Central memory CD8-positive, alpha-beta T cell (primary cell): ENCODE measurements around the gene GJD3.
"Not testable (repeated sequence)": the region's sequence is repeated elsewhere in the genome, so short reads cannot be mapped to it uniquely, and the experiment has no call there.

Experiments used
- ATAC-seq: fragments of 150-1000 bp; cut with Tn5 transposase; replicated peaks from 2 replicates; pipeline ENCODE4 v1.10.0; 2022; ENCODE audit warnings: mild to moderate bottlenecking, moderate FRiP score, moderate number of reproducible peaks; ENCODE audit not compliant: poor library complexity, severe bottlenecking; ENCODE audit errors: extremely low read depth
- DNase-seq, 2 donors: peaks; one replicate each; pipeline ENCODE4 v3.0.0; 2021; ENCODE audit warnings: low spot score in 2 of 2
- H3K27ac Mint-ChIP-seq: one replicate; pipeline ENCODE4 v1.8.0; 2022; ENCODE audit warnings: low read depth, mild to moderate bottlenecking, moderate library complexity, mixed read lengths
- H3K27me3 Mint-ChIP-seq: one replicate; pipeline ENCODE4 v1.8.0; 2022; ENCODE audit warnings: mixed read lengths
- H3K36me3 Mint-ChIP-seq: one replicate; pipeline ENCODE4 v1.8.0; 2022; ENCODE audit warnings: mild to moderate bottlenecking, moderate library complexity, mixed read lengths; ENCODE audit not compliant: insufficient read depth
- H3K4me1 Mint-ChIP-seq: one replicate; pipeline ENCODE4 v1.8.0; 2022; ENCODE audit warnings: mixed read lengths
- H3K4me3 Mint-ChIP-seq: one replicate; pipeline ENCODE4 v1.8.0; 2022; ENCODE audit warnings: mild to moderate bottlenecking, moderate library complexity, mixed read lengths
- H3K9me3 Mint-ChIP-seq: one replicate; pipeline ENCODE4 v1.8.0; 2022; ENCODE audit warnings: mixed read lengths

GJD3 gene

GRCh38 chr17:40377832-40378231 is 13.3 kb upstream of the GJD3 start:
- Mint-ChIP-seq H3K36me3 (peaks cover 2% of the 10 kb centered on the region), H3K4me1 (no peaks in the 10 kb centered on the region), H3K27me3 (no peaks in the 10 kb centered on the region), H3K9me3 (no peaks in the 10 kb centered on the region), H3K4me3 (no peak overlapping the region), H3K27ac (no peak overlapping the region)
- ATAC-seq (no peak), DNase-seq (no peak)

GRCh38 chr17:40376541-40376940 is 12.0 kb upstream of the GJD3 start:
- not testable (repeated sequence) for ATAC-seq, H3K27me3 Mint-ChIP-seq, H3K4me1 Mint-ChIP-seq, H3K9me3 Mint-ChIP-seq, DNase-seq, H3K36me3 Mint-ChIP-seq, H3K4me3 Mint-ChIP-seq, H3K27ac Mint-ChIP-seq

GRCh38 chr17:40375786-40376185 is 11.2 kb upstream of the GJD3 start:
- H3K4me3 Mint-ChIP-seq, H3K27ac Mint-ChIP-seq: not testable (repeated sequence)

GRCh38 chr17:40374821-40375498 is 10.4 kb upstream of the GJD3 start:
- DNase-seq (no peak), ATAC-seq (no peak)
- no peak overlapping the region for H3K27ac Mint-ChIP-seq
- H3K36me3 Mint-ChIP-seq: peaks cover 4% of the 10 kb centered on the region
- H3K4me3 Mint-ChIP-seq: no peak overlapping the region
- H3K4me1 Mint-ChIP-seq: peaks cover 7% of the 10 kb centered on the region
- no peaks in the 10 kb centered on the region for H3K9me3 Mint-ChIP-seq
- no peaks in the 10 kb centered on the region for H3K27me3 Mint-ChIP-seq

More at GRCh38 chr17:40375786-40376185, 11.2 kb upstream of the GJD3 start:
- not testable (repeated sequence) for H3K9me3 Mint-ChIP-seq, H3K36me3 Mint-ChIP-seq, DNase-seq, H3K27me3 Mint-ChIP-seq, H3K4me1 Mint-ChIP-seq, ATAC-seq

- H3K4me3 Mint-ChIP-seq: no peak overlapping the region
- H3K36me3 Mint-ChIP-seq: peaks cover 4% of the 10 kb centered on the region
Observed at GRCh38 chr17:40373999-40374398, 9.5 kb upstream of the GJD3 start.

GRCh38 chr17:40373324-40373723 is 8.8 kb upstream of the GJD3 start:
- DNase-seq (no peak), ATAC-seq (no peak)
- peaks cover 4% of the 10 kb centered on the region for H3K36me3 Mint-ChIP-seq
- H3K27ac Mint-ChIP-seq: no peak overlapping the region
- no peak overlapping the region for H3K4me3 Mint-ChIP-seq
- no peaks in the 10 kb centered on the region for H3K9me3 Mint-ChIP-seq
- H3K27me3 Mint-ChIP-seq: no peaks in the 10 kb centered on the region
- H3K4me1 Mint-ChIP-seq: peaks cover 7% of the 10 kb centered on the region

More at GRCh38 chr17:40373999-40374398, 9.5 kb upstream of the GJD3 start:
- Mint-ChIP-seq H3K27ac (no peak overlapping the region), H3K4me1 (peaks cover 7% of the 10 kb centered on the region), H3K27me3 (no peaks in the 10 kb centered on the region), H3K9me3 (no peaks in the 10 kb centered on the region)
- DNase-seq (no peak), ATAC-seq (no peak)

- not testable (repeated sequence) for H3K4me1 Mint-ChIP-seq, H3K4me3 Mint-ChIP-seq, H3K27ac Mint-ChIP-seq, H3K9me3 Mint-ChIP-seq, DNase-seq, ATAC-seq, H3K36me3 Mint-ChIP-seq, H3K27me3 Mint-ChIP-seq
Observed at GRCh38 chr17:40372644-40373043, 8.1 kb upstream of the GJD3 start.

- H3K4me3 Mint-ChIP-seq: no peak overlapping the region
- H3K36me3 Mint-ChIP-seq: peaks cover 2% of the 10 kb centered on the region
- ATAC-seq: no peak
- no peaks in the 10 kb centered on the region for H3K27me3 Mint-ChIP-seq
- H3K27ac Mint-ChIP-seq: no peak overlapping the region
- H3K4me1 Mint-ChIP-seq: peaks cover 7% of the 10 kb centered on the region
- DNase-seq: no peak
- H3K9me3 Mint-ChIP-seq: no peaks in the 10 kb centered on the region
Observed at GRCh38 chr17:40372031-40372430, 7.5 kb upstream of the GJD3 start.

- ATAC-seq: peak; percentile 89
- Mint-ChIP-seq H3K36me3 (peaks cover 1% of the 10 kb centered on the region), H3K27me3 (no peaks in the 10 kb centered on the region), H3K4me3 (peak overlapping the region; percentile 47), H3K4me1 (peaks cover 7% of the 10 kb centered on the region), H3K27ac (peak overlapping the region; percentile 57), H3K9me3 (no peaks in the 10 kb centered on the region)
- no peak for DNase-seq
Observed at GRCh38 chr17:40371261-40371929, 6.9 kb upstream of the GJD3 start.

- H3K4me1 Mint-ChIP-seq: peaks cover 7% of the 10 kb centered on the region
- no peaks in the 10 kb centered on the region for H3K9me3 Mint-ChIP-seq
- no peaks in the 10 kb centered on the region for H3K27me3 Mint-ChIP-seq
- DNase-seq (no peak), ATAC-seq (no peak)
- peaks cover 1% of the 10 kb centered on the region for H3K36me3 Mint-ChIP-seq
- H3K27ac Mint-ChIP-seq: no peak overlapping the region
- H3K4me3 Mint-ChIP-seq: no peak overlapping the region
Observed at GRCh38 chr17:40369923-40370322, 5.4 kb upstream of the GJD3 start.

- not testable (repeated sequence) for H3K27me3 Mint-ChIP-seq, ATAC-seq, H3K9me3 Mint-ChIP-seq, H3K4me3 Mint-ChIP-seq, DNase-seq, H3K27ac Mint-ChIP-seq, H3K36me3 Mint-ChIP-seq
- H3K4me1 Mint-ChIP-seq: peaks cover 14% of the 10 kb centered on the region
Observed at GRCh38 chr17:40367728-40368127, 3.2 kb upstream of the GJD3 start.

- Mint-ChIP-seq H3K9me3 (no peaks in the 10 kb centered on the region), H3K27ac (no peak overlapping the region), H3K27me3 (no peaks in the 10 kb centered on the region), H3K4me1 (peaks cover 19% of the 10 kb centered on the region), H3K36me3 (peaks cover 2% of the 10 kb centered on the region), H3K4me3 (no peak overlapping the region)
- DNase-seq: no peak
- no peak for ATAC-seq
Observed at GRCh38 chr17:40366861-40367518, 2.5 kb upstream of the GJD3 start.
